Measurements from ENCODE around the gene ELOVL7. TPM values are rescaled to one million over a fixed set of nuclear protein-coding genes. Genes with fewer than 3 reads are reported as not detected.
"Not testable (repeated sequence)": the region's sequence is repeated elsewhere in the genome, so short reads cannot be mapped to it uniquely, and the experiment has no call there.

Gene ELOVL7
- total RNA-seq, 2 experiments from 2014 or later, result 0.18 TPM; not detected in 1

GRCh38 chr5:60719329-60719728, 124.7 kb downstream of the ELOVL7 start:
- Mint-ChIP-seq H3K27ac (no peak overlapping the region), H3K4me1 (ENCODE audit: low read depth) (no peaks in the 10 kb centered on the region), H3K4me3 (no peak overlapping the region), H3K36me3 (ENCODE audit: low read depth) (no peaks in the 10 kb centered on the region), H3K27me3 (peaks cover 24% of the 10 kb centered on the region), H3K9me3 (peaks cover 9% of the 10 kb centered on the region)
- ChIA-PET CTCF (no interaction called here), POLR2A (interaction anchor here (0.7 kb wide), 1 partner anchor 56 kb away, joined by 3 read pairs; no protein-coding TSS in a partner anchor)
- DNase-seq (no peak), ATAC-seq (no peak)
- intact Hi-C loops (cut with micrococcal nuclease), result no loop called here
- TF ChIP-seq CTCF (IDR thresholded peaks at IDR 0.05), result no peak

GRCh38 chr5:60718166-60718892, 125.7 kb downstream of the ELOVL7 start:
- Mint-ChIP-seq H3K27me3 (peaks cover 24% of the 10 kb centered on the region), H3K4me1 (ENCODE audit: low read depth) (no peaks in the 10 kb centered on the region), H3K9me3 (peaks cover 12% of the 10 kb centered on the region), H3K27ac (no peak overlapping the region), H3K36me3 (ENCODE audit: low read depth) (no peaks in the 10 kb centered on the region), H3K4me3 (no peak overlapping the region)
- TF ChIP-seq CTCF (IDR thresholded peaks at IDR 0.05), result no peak
- no peak for ATAC-seq
- POLR2A ChIA-PET, result no interaction called here
- intact Hi-C loops (cut with micrococcal nuclease), result no loop called here
- DNase-seq, result no peak
- CTCF ChIA-PET, result no interaction called here

- POLR2A ChIA-PET; intact Hi-C loops (cut with micrococcal nuclease); DNase-seq; CTCF ChIA-PET; H3K27ac Mint-ChIP-seq; ATAC-seq; H3K4me3 Mint-ChIP-seq; H3K4me1 Mint-ChIP-seq (ENCODE audit: low read depth); H3K36me3 Mint-ChIP-seq (ENCODE audit: low read depth): not testable (repeated sequence)
- H3K9me3 Mint-ChIP-seq, result peaks cover 16% of the 10 kb centered on the region
- H3K27me3 Mint-ChIP-seq, result peaks cover 30% of the 10 kb centered on the region
These were observed 128.7 kb downstream of the ELOVL7 start for GRCh38 chr5:60715201-60715928.

- ChIA-PET POLR2A (no interaction called here), CTCF (no interaction called here)
- Mint-ChIP-seq H3K27me3 (peaks cover 26% of the 10 kb centered on the region), H3K36me3 (ENCODE audit: low read depth) (no peaks in the 10 kb centered on the region), H3K4me3 (no peak overlapping the region), H3K4me1 (ENCODE audit: low read depth) (no peaks in the 10 kb centered on the region), H3K27ac (no peak overlapping the region), H3K9me3 (peaks cover 16% of the 10 kb centered on the region)
- no peak for TF ChIP-seq CTCF (IDR thresholded peaks at IDR 0.05)
- DNase-seq (no peak), ATAC-seq (no peak)
- intact Hi-C loops (cut with micrococcal nuclease), result no loop called here
These were observed 131.1 kb downstream of the ELOVL7 start for GRCh38 chr5:60712950-60713349.

GRCh38 chr5:60711892-60712291, 132.2 kb downstream of the ELOVL7 start:
- POLR2A ChIA-PET; DNase-seq; H3K4me1 Mint-ChIP-seq (ENCODE audit: low read depth); H3K36me3 Mint-ChIP-seq (ENCODE audit: low read depth); ATAC-seq; H3K27ac Mint-ChIP-seq; intact Hi-C loops (cut with micrococcal nuclease); CTCF ChIA-PET; H3K4me3 Mint-ChIP-seq: not testable (repeated sequence)
- Mint-ChIP-seq H3K9me3 (peaks cover 11% of the 10 kb centered on the region), H3K27me3 (peaks cover 21% of the 10 kb centered on the region)

GRCh38 chr5:60710362-60710761, 133.7 kb downstream of the ELOVL7 start:
- H3K27me3 Mint-ChIP-seq, result peaks cover 16% of the 10 kb centered on the region
- H3K4me1 Mint-ChIP-seq (ENCODE audit: low read depth), result no peaks in the 10 kb centered on the region
- peaks cover 11% of the 10 kb centered on the region for H3K9me3 Mint-ChIP-seq
- intact Hi-C loops (cut with micrococcal nuclease), result no loop called here
- H3K27ac Mint-ChIP-seq, result no peak overlapping the region
- no peak overlapping the region for H3K4me3 Mint-ChIP-seq
- POLR2A ChIA-PET, result no interaction called here
- ATAC-seq (no peak), DNase-seq (no peak)
- H3K36me3 Mint-ChIP-seq (ENCODE audit: low read depth), result no peaks in the 10 kb centered on the region
- no peak for TF ChIP-seq CTCF (IDR thresholded peaks at IDR 0.05)
- CTCF ChIA-PET, result interaction anchor here (0.9 to 1.4 kb wide), 2 partner anchors 10 to 17 kb away, joined by 3 to 7 read pairs; partner anchors contain the start of gene DEPDC1B

Data from activated CD8-positive, alpha-beta T cell treated with anti-CD3 and anti-CD28 coated beads for 36 hours (primary cell).